Measurements from ENCODE around the gene ENDOV.

- TF ChIP-seq CTCF (IDR thresholded peaks at IDR 0.05) (no peak), POLR2A (IDR thresholded peaks at IDR 0.05) (no peak), POLR2AphosphoS5 (IDR thresholded peaks at IDR 0.05) (no peak), EP300 (IDR thresholded peaks at IDR 0.05) (no peak)
These were observed 29.9 kb upstream of the ENDOV start for GRCh38 chr17:80385046-80385445.
